Right ventricle myocardium superior (tissue), 1 donor: ENCODE measurements around the gene CCDC73. TPM values are rescaled to one million over a fixed set of nuclear protein-coding genes. Genes with fewer than 3 reads are reported as not detected.
A peak's percentile ranks its signal among the peaks of the same experiment; 100 is the strongest.
"Not testable (repeated sequence)": the region's sequence is repeated elsewhere in the genome, so short reads cannot be mapped to it uniquely, and the experiment has no call there.

Experiments
- ATAC-seq: fragments of 200-7000 bp; cut with Tn5 transposase; one replicate; pipeline ENCODE4 v1.9.1; 2020; ENCODE audit warnings: mild to moderate bottlenecking; ENCODE audit not compliant: poor library complexity
- DNase-seq: peaks from one replicate; pipeline ENCODE4 v3.0.0-alpha.2; 2020
- intact Hi-C: fragments of 100-400 bp; cut with DNase I; formaldehyde crosslinking; loops from one replicate; pipeline ENCODE4 v1.11.2; 2022
- long read RNA-seq: library from polyadenylated mRNA; unstranded; transcript quantifications from one replicate; pipeline ENCODE4 v2.0.0, GENCODE V29; 2021
- total RNA-seq: library from RNA; stranded (reverse); fragmentation: NEBNext Ultra II Directional; extraction: Animal tissue kit (Norgen Biotek cat#: 25700); gene quantifications from one replicate; pipeline ENCODE4 v1.2.1, GENCODE V29; 2021
- donor health status: DM: no; HTN: yes; CAD: no; lungs with severe emphysema.

Gene CCDC73
- not detected for total RNA-seq
- long read RNA-seq = 0 reads

- no peak for DNase-seq
- intact Hi-C loops = no loop called here
- no peak for ATAC-seq
Measured at GRCh38 chr11:32794439-32794838, at the start of gene CCDC73. CCDC73 (minus strand) TSS chr11:32794662; CDS start chr11:32760243, 34,419 bp downstream.

DNA sequence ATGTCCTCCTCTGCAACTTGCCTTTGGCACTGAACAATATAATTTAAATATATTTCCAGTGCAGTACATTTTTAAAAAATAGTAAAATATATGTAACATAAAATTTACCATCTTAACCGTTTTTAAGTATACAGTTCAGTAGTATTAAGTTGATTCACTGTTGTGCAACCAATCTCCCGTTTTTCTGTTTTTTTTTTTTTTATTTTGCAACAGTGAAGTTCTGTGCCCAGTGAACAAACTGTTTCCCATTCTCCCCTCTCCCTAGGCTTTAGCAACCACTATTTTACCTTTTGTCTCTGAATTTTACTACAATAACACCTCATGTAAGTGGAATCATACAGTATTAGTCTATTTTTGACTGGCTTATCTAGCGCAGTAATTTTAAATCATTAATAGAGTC lies 49.1 kb upstream of the CCDC73 start:
- ATAC-seq = no peak
- DNase-seq = no peak
- intact Hi-C loops = no loop called here

GRCh38 chr11:32840587-32840986 lies 46.1 kb upstream of the CCDC73 start:
- intact Hi-C loops = no loop called here

GRCh38 chr11:32839308-32839707 lies 44.8 kb upstream of the CCDC73 start:
- no peak for DNase-seq
- intact Hi-C loops = no loop called here
- no peak for ATAC-seq

More at GRCh38 chr11:32840587-32840986, 46.1 kb upstream of the CCDC73 start:
- DNase-seq = no peak
- ATAC-seq = no peak

DNA sequence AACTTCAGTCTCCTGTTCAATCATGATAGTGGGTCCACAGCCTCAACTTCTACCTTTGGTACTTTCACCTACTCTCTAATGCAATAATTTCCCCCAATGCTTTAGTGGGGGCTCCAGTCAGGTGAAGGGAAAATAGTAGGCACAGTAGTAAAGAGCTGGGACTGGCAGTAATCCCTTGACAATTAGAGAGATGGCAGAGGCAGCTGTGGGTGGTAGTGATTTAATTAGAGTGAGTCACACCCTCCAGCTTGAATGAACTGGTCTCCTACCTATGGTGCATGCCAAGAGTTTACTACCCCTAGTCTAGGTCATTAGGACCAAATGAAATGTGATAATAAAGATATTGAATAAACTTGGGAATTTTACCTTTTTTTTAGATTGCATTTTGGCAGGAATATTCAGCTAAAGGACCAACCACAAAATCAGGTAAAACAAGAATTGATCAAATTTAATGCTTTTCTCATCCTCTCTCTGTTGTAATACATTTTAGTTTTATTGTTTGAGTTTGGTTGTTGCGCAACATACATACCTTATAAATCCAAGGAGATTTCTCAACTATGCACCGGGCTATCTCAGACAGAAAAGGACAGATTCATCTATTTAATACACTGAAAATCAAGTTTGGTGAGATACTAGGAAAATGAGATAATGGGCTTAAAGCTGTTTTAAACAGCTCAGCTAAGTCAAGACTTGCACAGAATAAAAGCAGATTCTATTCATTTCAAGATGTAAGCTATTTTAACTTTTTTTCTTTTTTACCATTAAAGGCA lies 44.2 kb upstream of the CCDC73 start:
- intact Hi-C loops = no loop called here
- DNase-seq (no peak), ATAC-seq (no peak)

DNA sequence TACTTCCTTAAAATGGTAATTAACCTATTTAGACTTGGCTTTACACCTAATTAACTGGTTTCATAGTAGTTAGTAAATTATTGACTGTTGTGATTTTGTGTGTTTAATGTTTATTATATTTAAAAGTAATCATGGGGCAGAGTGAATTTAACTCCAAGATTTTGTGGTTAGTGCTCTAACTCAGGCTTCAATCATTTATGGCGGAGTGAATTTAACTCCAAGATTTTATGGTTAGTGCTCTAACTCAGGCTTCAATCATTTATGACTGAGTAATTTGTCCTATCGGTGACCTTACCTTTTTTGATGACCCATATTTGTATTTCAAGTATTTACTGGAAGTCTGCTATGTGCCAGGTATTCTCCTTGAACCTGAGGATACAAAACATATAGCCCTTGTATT lies 42.5 kb upstream of the CCDC73 start:
- ATAC-seq (no peak), DNase-seq (no peak)
- intact Hi-C loops = no loop called here

DNA sequence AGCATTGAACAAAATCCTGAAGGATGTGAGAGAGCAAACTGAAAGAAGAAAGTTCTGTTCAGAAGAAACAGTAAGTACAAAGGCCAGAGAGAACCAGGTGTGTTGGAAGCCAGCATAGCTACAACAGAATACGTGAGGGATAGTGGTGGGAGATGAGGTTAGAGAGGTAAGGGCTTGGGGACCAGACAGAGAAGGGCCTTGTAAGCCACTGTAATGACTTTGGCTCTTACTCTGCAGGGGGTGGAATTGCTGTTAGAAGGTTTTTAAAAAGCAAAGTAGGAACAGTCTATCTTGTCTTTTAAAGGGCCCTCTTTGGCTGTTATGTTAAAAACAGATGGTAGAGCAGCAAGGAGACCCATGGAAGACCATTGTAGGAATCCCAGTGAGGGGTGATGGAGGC lies 39.5 kb upstream of the CCDC73 start:
- no peak for DNase-seq
- ATAC-seq = no peak
- intact Hi-C loops = no loop called here

DNA sequence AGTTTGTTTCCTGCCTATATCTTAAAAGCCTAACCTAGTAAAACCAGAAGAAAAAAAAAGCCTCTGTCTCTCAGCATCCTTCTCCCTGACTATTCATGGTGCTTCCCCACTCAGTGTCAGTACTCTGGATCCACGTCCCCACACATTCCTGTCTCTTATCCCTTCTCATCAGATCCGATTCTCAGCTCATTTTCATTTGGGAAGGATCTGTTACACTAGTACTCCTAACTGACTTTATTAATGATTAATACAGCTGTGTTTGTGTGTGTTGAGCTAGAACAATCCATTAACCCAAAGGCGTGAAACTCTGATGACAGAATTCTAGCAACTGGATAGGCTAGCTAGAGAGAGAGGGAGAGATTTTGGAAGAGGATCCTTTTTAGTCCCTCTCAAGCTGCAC lies 36.8 kb upstream of the CCDC73 start:
- DNase-seq (no peak), ATAC-seq (no peak)
- intact Hi-C loops = no loop called here

DNA sequence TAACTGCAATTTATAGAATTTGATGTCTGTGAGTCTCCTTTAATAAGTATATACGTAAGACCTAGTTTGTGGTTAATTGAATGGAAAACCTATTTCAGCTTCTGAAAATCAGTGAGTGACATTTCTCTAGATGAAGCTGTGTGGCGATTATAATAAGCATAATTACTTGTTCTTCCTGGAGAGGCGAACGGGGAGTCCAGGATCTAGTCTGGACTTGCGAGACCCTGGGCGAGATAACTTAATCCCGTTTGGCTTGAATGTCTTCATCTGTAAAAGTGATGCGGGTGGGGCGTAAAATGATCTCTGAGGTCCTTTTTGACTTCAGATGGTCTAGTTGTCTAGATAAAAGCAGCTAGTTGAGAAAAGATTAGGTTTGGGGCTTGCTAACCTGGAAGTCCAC lies 36.3 kb upstream of the CCDC73 start:
- intact Hi-C loops = no loop called here
- no peak for ATAC-seq
- DNase-seq = no peak

GRCh38 chr11:32830413-32830738 lies 35.9 kb upstream of the CCDC73 start:
- ATAC-seq = peak; percentile 60
- intact Hi-C loops = no loop called here
- no peak for DNase-seq

DNA sequence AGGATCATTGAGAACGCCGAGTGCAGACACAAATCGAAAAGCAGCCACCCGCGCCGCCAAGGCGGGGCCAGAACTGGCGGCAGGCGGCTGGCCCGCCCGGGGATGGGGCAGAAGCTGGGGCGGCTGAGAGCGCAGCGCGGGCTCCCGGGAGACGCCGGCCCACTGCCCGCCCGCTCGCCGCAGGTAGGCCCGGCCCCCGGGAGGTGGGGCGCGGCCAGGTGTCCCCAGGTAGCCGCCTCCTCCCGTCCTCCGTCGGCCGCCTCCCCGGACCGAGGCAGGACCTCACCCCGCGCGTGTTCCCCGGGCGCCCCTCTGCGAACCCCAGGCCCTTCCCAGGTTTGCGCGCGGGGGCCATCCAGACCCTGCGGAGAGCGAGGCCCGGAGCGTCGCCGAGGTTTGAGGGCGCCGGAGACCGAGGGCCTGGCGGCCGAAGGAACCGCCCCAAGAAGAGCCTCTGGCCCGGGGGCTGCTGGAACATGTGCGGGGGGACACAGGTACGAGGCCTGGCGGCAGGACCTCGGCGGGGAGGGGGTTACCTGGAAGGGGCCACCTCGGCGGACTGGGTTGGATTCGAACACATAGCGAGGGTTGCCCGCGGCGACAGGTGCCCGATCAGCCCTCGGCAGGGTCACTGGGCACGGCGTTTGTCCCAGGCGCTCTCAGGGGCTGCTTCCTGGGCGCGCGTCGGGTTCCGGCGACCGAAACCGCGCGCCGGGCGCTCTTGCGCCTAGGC lies 35.4 kb upstream of the CCDC73 start, which contains the start of gene PRRG4:
Gene PRRG4, plus strand, starts transcription at position 248 of the 733 bp plus-strand sequence. CDS start 603 bp downstream, outside the sequence.
- peak; percentile 83 for DNase-seq
- peak; percentile 93 for ATAC-seq
- intact Hi-C loops = no loop called here

- no peak for ATAC-seq
- intact Hi-C loops = no loop called here
- no peak for DNase-seq
Measured at GRCh38 chr11:32829157-32829679, 34.8 kb upstream of the CCDC73 start.

- intact Hi-C loops = no loop called here
- DNase-seq (no peak), ATAC-seq (no peak)
Measured at GRCh38 chr11:32827276-32827675, 32.8 kb upstream of the CCDC73 start.

DNA sequence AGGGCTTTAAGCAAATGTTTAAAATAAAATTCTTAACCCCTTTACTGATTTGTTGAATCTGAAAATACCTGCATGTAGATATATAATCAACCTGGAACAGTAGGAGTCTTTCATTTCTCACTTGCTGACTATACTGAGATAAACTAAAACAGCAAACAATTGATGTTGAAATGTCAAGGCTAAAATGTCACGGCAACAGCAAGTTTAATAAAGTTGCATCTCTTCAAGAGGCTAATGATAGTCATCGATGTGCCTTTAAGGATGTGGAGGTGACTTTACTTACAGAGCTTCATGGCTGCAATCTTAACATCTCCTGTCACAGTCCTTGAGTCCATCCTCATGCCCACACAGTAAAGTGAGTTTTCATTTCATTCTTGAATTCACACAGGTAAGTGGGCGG lies 31.7 kb upstream of the CCDC73 start:
- ATAC-seq (no peak), DNase-seq (no peak)
- intact Hi-C loops = no loop called here

- ATAC-seq, DNase-seq, intact Hi-C loops: not testable (repeated sequence)
Measured at GRCh38 chr11:32823617-32824016, 29.2 kb upstream of the CCDC73 start.

GRCh38 chr11:32821917-32822560 lies 27.6 kb upstream of the CCDC73 start:
- no peak for ATAC-seq
- intact Hi-C loops = no loop called here
- no peak for DNase-seq

GRCh38 chr11:32821517-32821916 lies 27.1 kb upstream of the CCDC73 start:
- ATAC-seq (no peak), DNase-seq (no peak)
- intact Hi-C loops = no loop called here

GRCh38 chr11:32820497-32820896 lies 26.0 kb upstream of the CCDC73 start:
- intact Hi-C loops = no loop called here
- ATAC-seq (no peak), DNase-seq (no peak)

- intact Hi-C loops = loop anchor here (10.0 kb wide), 1 partner anchor 246 kb away; no protein-coding TSS in a partner anchor
- ATAC-seq (no peak), DNase-seq (no peak)
Measured at GRCh38 chr11:32819187-32819586, 24.7 kb upstream of the CCDC73 start.
